HepG2 (cell line): ENCODE measurements around the gene PSMD12. TPM values are rescaled to one million over a fixed set of nuclear protein-coding genes. Genes with fewer than 3 reads are reported as not detected.

ENCODE experiments used
- ATAC-seq: fragments of 200-7000 bp; cut with Tn5 transposase; 3 replicates; pipeline ENCODE4 v1.9.1; 2020; ENCODE audit warnings: mild to moderate bottlenecking, moderate library complexity
- BruUV-seq: library from RNA; stranded (reverse); fragments of 400-500 nt; replicated peaks from 2 replicates; lab custom pipeline; 2021; lab: Mats Ljungman, UMichigan
- CTCF ChIA-PET: fragments of 300-600 bp; formaldehyde crosslinking; extraction: SDS; loops from one replicate; lab custom pipeline; 2021; ENCODE audit warnings: low total read pairs, inconsistent platforms, low intra/inter-chr PET ratio; lab: Yijun Ruan, JAX
- POLR2A ChIA-PET: fragments of 350-600 bp; sonication (Branson Sonifier 250); formaldehyde crosslinking; loops from one replicate; lab custom pipeline; 2020; ENCODE audit warnings: antibody characterized with exemption, inconsistent platforms; lab: Yijun Ruan, JAX
- DNase-seq: peaks from one replicate; pipeline ENCODE4 v3.0.0-alpha.2; 2015; ENCODE audit warnings: low spot score
- FAIRE-seq: peaks from 3 replicates; lab custom pipeline; 2011; peaks lifted over from hg19 to GRCh38; lab: Jason Lieb, UNC
- H2AFZ ChIP-seq: one replicate; pipeline ENCODE4 v1.6.1; 2011; ENCODE audit warnings: low read length, inconsistent platforms
- H3K27ac ChIP-seq: fragments of 300-600 bp; 3 replicates; pipeline ENCODE4 v1.8.0; 2011; ENCODE audit warnings: mixed run types, mild to moderate bottlenecking, mixed read lengths, low read length, inconsistent platforms; ENCODE audit not compliant: insufficient read depth; ENCODE audit errors: extremely low read length
- H3K27me3 ChIP-seq, 2 experiments: fragments of 200-600 bp in 1 of 2; 2 replicates in 1 of 2; 3 replicates in 1 of 2; pipeline versions ENCODE4 v1.6.0 to v1.8.0; 2011; ENCODE audit warnings: low read length in 2 of 2, mild to moderate bottlenecking in 2 of 2, moderate library complexity in 2 of 2, inconsistent platforms in 1 of 2; ENCODE audit not compliant: insufficient read depth in 2 of 2, control insufficient read depth in 1 of 2
- H3K36me3 ChIP-seq, 2 experiments: fragments of 200-600 bp in 1 of 2; replicated peaks in 1 of 2; 2 replicates in 1 of 2; 3 replicates in 1 of 2; pipeline versions ENCODE4 v1.5.1 to v1.8.0; 2011; ENCODE audit warnings: low read length in 2 of 2, inconsistent platforms in 1 of 2; ENCODE audit not compliant: insufficient read depth in 2 of 2, control insufficient read depth in 1 of 2
- H3K4me1 ChIP-seq: 2 replicates; pipeline ENCODE4 v1.5.1; 2012; ENCODE audit warnings: low read length, inconsistent platforms; ENCODE audit not compliant: insufficient read depth
- H3K4me2 ChIP-seq: 2 replicates; pipeline ENCODE4 v1.6.0; 2011; ENCODE audit warnings: low read depth, low read length, inconsistent platforms
- H3K4me3 ChIP-seq, 3 experiments: fragments of 200-600 bp in 1 of 3; sonication (generic), shearing (Covaris generic) in 1 of 3; replicated peaks in 1 of 3; 2 replicates each; pipeline ENCODE4 v1.5.1; 2011 to 2016; ENCODE audit warnings: low read length in 3 of 3, inconsistent platforms in 2 of 3, low read depth in 2 of 3, mild to moderate bottlenecking in 2 of 3, control low read depth in 1 of 3, mixed read lengths in 1 of 3; ENCODE audit not compliant: insufficient read depth in 1 of 3
- H3K79me2 ChIP-seq: one replicate; pipeline ENCODE4 v1.6.1; 2011; ENCODE audit warnings: low read length, inconsistent platforms; ENCODE audit not compliant: insufficient read depth
- H3K9ac ChIP-seq: 2 replicates; pipeline ENCODE4 v1.6.0; 2011; ENCODE audit warnings: mild to moderate bottlenecking, low read depth, low read length, inconsistent platforms; ENCODE audit not compliant: insufficient read depth
- H3K9me3 ChIP-seq: 2 replicates; pipeline ENCODE4 v1.5.1; 2012; ENCODE audit warnings: mild to moderate bottlenecking, low read length
- H4K20me1 ChIP-seq: 2 replicates; pipeline ENCODE4 v1.6.0; 2011; ENCODE audit warnings: inconsistent platforms, mild to moderate bottlenecking, low read length, moderate library complexity; ENCODE audit not compliant: insufficient read depth
- BHLHE40 ChIP-seq: IDR thresholded peaks from 2 replicates; pipeline ENCODE4 v1.6.1; 2011; ENCODE audit warnings: low read length, improper control_type of control experiment
- CAMTA2 ChIP-seq: sonication (generic); formaldehyde crosslinking; IDR thresholded peaks from 2 replicates; pipeline ENCODE4 v1.4.0; 2020; ENCODE audit warnings: mild to moderate bottlenecking, missing genetic modification reagents, borderline replicate concordance
- CENPX ChIP-seq: sonication (generic); formaldehyde crosslinking; IDR thresholded peaks from 2 replicates; pipeline ENCODE4 v1.9.0; 2021; ENCODE audit warnings: mild to moderate bottlenecking, missing genetic modification reagents, moderate library complexity
- ETV5 ChIP-seq: IDR thresholded peaks from 2 replicates; pipeline ENCODE4 v1.6.1; 2018; ENCODE audit warnings: missing biosample characterization, missing genetic modification reagents, inconsistent platforms, borderline replicate concordance
- KDM6A ChIP-seq: IDR thresholded peaks from 2 replicates; pipeline ENCODE4 v1.6.1; 2016; ENCODE audit warnings: low read depth
- MXD4 ChIP-seq: IDR thresholded peaks from 2 replicates; pipeline ENCODE4 v1.6.1; 2016; ENCODE audit warnings: mild to moderate bottlenecking, missing biosample characterization, missing genetic modification reagents
- MXI1 ChIP-seq: IDR thresholded peaks from 3 replicates; pipeline ENCODE4 v1.6.1; 2012; ENCODE audit warnings: low read depth, low read length, inconsistent platforms, borderline replicate concordance
- ONECUT2 ChIP-seq: sonication (generic); formaldehyde crosslinking; IDR thresholded peaks from 2 replicates; pipeline ENCODE4 v1.4.0; 2020; ENCODE audit warnings: missing genetic modification reagents
- PAX8 ChIP-seq: sonication (generic); formaldehyde crosslinking; IDR thresholded peaks from 2 replicates; pipeline ENCODE4 v1.8.0; 2022; ENCODE audit warnings: mild to moderate bottlenecking, missing genetic modification reagents, borderline replicate concordance
- STAT6 ChIP-seq: sonication (generic); formaldehyde crosslinking; IDR thresholded peaks from 2 replicates; pipeline ENCODE4 v1.4.0; 2020; ENCODE audit warnings: missing genetic modification reagents, mild to moderate bottlenecking, borderline replicate concordance
- TEF ChIP-seq: sonication (generic); formaldehyde crosslinking; IDR thresholded peaks from 2 replicates; pipeline ENCODE4 v1.5.0; 2020; ENCODE audit warnings: missing genetic modification reagents
- YEATS2 ChIP-seq: sonication (generic); formaldehyde crosslinking; IDR thresholded peaks from 2 replicates; pipeline ENCODE4 v1.4.0; 2020; ENCODE audit warnings: missing genetic modification reagents, borderline replicate concordance
- ZFX ChIP-seq: sonication (generic); formaldehyde crosslinking; IDR thresholded peaks from 2 replicates; pipeline ENCODE4 v1.4.0; 2020; ENCODE audit warnings: mild to moderate bottlenecking, low read depth, missing genetic modification reagents, moderate library complexity
- ZFY ChIP-seq: sonication (generic); formaldehyde crosslinking; IDR thresholded peaks from 2 replicates; pipeline ENCODE4 v1.4.0; 2020; ENCODE audit warnings: missing genetic modification reagents
- ZNF143 ChIP-seq: sonication (generic); formaldehyde crosslinking; IDR thresholded peaks from 2 replicates; pipeline ENCODE4 v1.4.0; 2020; ENCODE audit warnings: missing genetic modification reagents
- ZNF280D ChIP-seq: sonication (generic); formaldehyde crosslinking; IDR thresholded peaks from 2 replicates; pipeline ENCODE4 v1.5.1; 2020; ENCODE audit warnings: mild to moderate bottlenecking, missing genetic modification reagents
- ZNF337 ChIP-seq: sonication (generic); formaldehyde crosslinking; IDR thresholded peaks from 2 replicates; pipeline ENCODE4 v1.5.1; 2020; ENCODE audit warnings: missing genetic modification reagents, low read depth, mild to moderate bottlenecking, borderline replicate concordance
- ZNF350 ChIP-seq: sonication (generic); formaldehyde crosslinking; IDR thresholded peaks from 2 replicates; pipeline ENCODE4 v1.4.0; 2020; ENCODE audit warnings: mild to moderate bottlenecking, low read depth, missing genetic modification reagents, borderline replicate concordance
- ZNF788 ChIP-seq: sonication (generic); formaldehyde crosslinking; IDR thresholded peaks from 2 replicates; pipeline ENCODE4 v1.5.0; 2020; ENCODE audit warnings: mild to moderate bottlenecking, missing genetic modification reagents, borderline replicate concordance
- WGBS: methylation state at CpG from one replicate; pipeline ENCODE4 v1.1.6; 2017; ENCODE audit warnings: low lambda C conversion rate; 5-methylcytosine and 5-hydroxymethylcytosine counted together
- in situ Hi-C: cut with HindIII; loops from 2 replicates; pipeline ENCODE4 v1.10.0; 2017; ENCODE audit warnings: low pct_unique_long_range_greater_than_20kb; ENCODE audit not compliant: extremely low pct_ligation_motif_present
- intact Hi-C: fragments of 100-400 bp; cut with micrococcal nuclease; formaldehyde crosslinking; loops from one replicate; pipeline ENCODE4 v1.10.0; 2022; ENCODE audit not compliant: unreplicated experiment
- polyA plus RNA-seq, 8 experiments: library from polyadenylated mRNA; depleted of rRNA in 3 of 8; stranded (reverse) in 7 of 8; unstranded in 1 of 8; fragments of >200 nt; fragmentation: Illumina TruSeq in 4 of 8; extraction: Trizol in 4 of 8; gene quantifications; 2 replicates each; pipeline versions ENCODE4 v1.2.1 to v1.2.3, GENCODE V29; 2011 to 2016; ENCODE audit warnings: low read depth in 4 of 8, missing spikeins in 1 of 8, mixed read lengths in 1 of 8; ENCODE audit not compliant: insufficient read depth in 1 of 8
- total RNA-seq, 5 experiments: library from RNA; depleted of rRNA; stranded (reverse); fragments of >200 nt; fragmentation: Illumina TruSeq; extraction: Trizol; gene quantifications; 2 replicates each; pipeline ENCODE4 v1.2.3, GENCODE V29; 2016; ENCODE audit warnings: low read depth in 1 of 5

Gene PSMD12
- total and polyA plus RNA-seq, 2 of the 13 experiments (the other 11 are each of a cell fraction or from before 2014, with no cell fraction given) = 27.4 to 71.7 TPM

GRCh38 chr17:67412032-67412431 lies 45.7 kb upstream of the PSMD12 start:
- ChIA-PET POLR2A (no interaction called here), CTCF (no interaction called here)
- Histone ChIP-seq H3K9ac (no peak overlapping the region), H2AFZ (no peak overlapping the region), H3K4me3 (no peak overlapping the region), H3K27me3 (no peaks in the 10 kb centered on the region), H3K27ac (no peak overlapping the region), H3K4me2 (no peak overlapping the region), H3K79me2 (no peaks in the 10 kb centered on the region), H3K36me3 (no peaks in the 10 kb centered on the region), H3K4me1 (no peaks in the 10 kb centered on the region), H3K9me3 (no peaks in the 10 kb centered on the region), H4K20me1 (no peaks in the 10 kb centered on the region)
- intact Hi-C loops = no loop called here
- no peak for DNase-seq
- 20% methylated on average over 4 of the region's 4 CpGs for WGBS
- no peak for FAIRE-seq
- no TSS peak for BruUV-seq
- no peak for ATAC-seq
- TF ChIP-seq STAT6 (CRISPR knock-in tag) (no peak), CAMTA2 (CRISPR knock-in tag) (no peak), ZNF337 (CRISPR knock-in tag) (no peak), ONECUT2 (CRISPR knock-in tag) (no peak), MXD4 (CRISPR knock-in tag) (no peak), ETV5 (no peak), BHLHE40 (no peak), CENPX (CRISPR knock-in tag) (no peak), MXI1 (no peak), TEF (no peak), ZNF350 (CRISPR knock-in tag) (no peak), ZNF280D (no peak), ZNF143 (CRISPR knock-in tag) (no peak), PAX8 (CRISPR knock-in tag) (no peak), ZNF788 (CRISPR knock-in tag) (no peak), ZFY (CRISPR knock-in tag) (no peak), YEATS2 (CRISPR knock-in tag) (no peak), ZFX (CRISPR knock-in tag) (no peak), KDM6A (CRISPR knock-in tag) (no peak)
- in situ Hi-C loops = no loop called here
